Subcutaneous adipose tissue (tissue), 4 donors: ENCODE results near the gene RHNO1. TPM values are rescaled to one million over a fixed set of nuclear protein-coding genes. Genes with fewer than 3 reads are reported as not detected.

ENCODE experiments used
- total RNA-seq, 4 donors: library from RNA; depleted of rRNA; stranded (reverse); fragments of >200 nt; gene quantifications; one replicate each; pipeline ENCODE4 v1.1.0, GENCODE V29; 2016
- TF ChIP-seq, protein P1 (sequence below): fragments of 450-650 bp; IDR thresholded peaks from one replicate; pipeline ENCODE4 v1.5.1; 2016; ENCODE audit warnings: low read depth, mild to moderate bottlenecking, control low read depth, antibody characterized with exemption, moderate library complexity

The RHNO1 gene
- total RNA-seq, 4 donors from 2014 or later: 1.1 to 12.4 (median 8.0) TPM

DNA sequence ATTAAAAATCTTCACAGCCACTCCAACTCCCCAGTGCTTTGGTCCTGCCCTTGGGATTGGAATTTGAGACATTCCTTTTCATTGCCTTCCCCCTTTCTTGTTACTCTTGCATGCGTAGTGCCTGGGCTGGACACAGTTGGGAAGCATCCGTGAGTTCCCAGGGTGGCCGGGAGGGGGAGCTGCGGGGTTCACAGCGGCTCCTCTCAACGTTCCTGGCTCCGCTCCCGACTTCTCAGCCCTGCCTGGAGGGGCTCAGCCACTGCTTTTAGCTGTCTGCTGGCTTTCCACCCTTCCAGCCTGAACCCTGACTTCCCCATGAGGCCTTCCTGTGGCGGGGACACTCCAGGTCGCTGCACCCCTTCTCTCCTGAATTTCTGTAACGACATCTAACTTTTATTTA lies 23.4 kb upstream of the RHNO1 start:
- TF ChIP-seq, protein P1, sequence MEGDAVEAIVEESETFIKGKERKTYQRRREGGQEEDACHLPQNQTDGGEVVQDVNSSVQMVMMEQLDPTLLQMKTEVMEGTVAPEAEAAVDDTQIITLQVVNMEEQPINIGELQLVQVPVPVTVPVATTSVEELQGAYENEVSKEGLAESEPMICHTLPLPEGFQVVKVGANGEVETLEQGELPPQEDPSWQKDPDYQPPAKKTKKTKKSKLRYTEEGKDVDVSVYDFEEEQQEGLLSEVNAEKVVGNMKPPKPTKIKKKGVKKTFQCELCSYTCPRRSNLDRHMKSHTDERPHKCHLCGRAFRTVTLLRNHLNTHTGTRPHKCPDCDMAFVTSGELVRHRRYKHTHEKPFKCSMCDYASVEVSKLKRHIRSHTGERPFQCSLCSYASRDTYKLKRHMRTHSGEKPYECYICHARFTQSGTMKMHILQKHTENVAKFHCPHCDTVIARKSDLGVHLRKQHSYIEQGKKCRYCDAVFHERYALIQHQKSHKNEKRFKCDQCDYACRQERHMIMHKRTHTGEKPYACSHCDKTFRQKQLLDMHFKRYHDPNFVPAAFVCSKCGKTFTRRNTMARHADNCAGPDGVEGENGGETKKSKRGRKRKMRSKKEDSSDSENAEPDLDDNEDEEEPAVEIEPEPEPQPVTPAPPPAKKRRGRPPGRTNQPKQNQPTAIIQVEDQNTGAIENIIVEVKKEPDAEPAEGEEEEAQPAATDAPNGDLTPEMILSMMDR: no peak

DNA sequence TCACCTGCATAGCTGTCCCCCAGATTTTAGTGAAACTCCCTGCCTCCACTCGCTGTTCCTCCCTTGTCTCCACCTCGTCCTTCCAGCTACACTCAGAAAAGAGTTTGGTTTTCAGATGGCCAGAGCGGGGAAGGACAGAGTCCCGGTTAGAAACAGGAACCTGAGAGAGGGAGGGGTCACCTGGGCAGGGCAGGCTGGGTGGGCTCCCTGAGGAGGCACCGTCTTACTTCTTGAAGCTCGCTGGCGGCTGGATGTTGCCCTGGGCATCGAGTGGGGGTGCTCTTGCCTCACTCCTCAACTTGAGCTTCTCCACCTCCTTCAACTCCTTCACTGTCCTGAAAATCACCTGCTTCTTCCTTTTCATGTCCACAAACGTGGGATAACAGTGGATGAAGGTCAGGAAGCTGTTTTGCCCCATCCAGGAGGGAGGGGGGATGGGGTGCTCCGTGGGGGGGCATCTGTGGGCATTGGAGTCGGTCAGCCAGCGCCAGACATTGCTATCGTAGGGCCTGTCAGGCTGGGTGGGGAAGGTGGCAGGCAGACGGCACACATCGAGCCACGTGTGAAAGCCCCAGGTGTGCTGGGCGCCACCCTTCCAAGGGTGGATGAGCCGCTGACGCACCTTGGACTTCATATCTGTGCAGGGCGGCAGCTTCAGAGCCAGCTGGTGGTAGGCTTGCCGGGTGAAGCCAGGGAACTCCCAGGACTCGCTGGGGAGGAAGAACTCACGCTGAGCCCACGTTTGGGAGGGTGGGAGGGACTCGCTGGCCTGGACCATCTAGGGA lies 22.2 kb upstream of the RHNO1 start:
- TF ChIP-seq, protein P1: no peak

DNA sequence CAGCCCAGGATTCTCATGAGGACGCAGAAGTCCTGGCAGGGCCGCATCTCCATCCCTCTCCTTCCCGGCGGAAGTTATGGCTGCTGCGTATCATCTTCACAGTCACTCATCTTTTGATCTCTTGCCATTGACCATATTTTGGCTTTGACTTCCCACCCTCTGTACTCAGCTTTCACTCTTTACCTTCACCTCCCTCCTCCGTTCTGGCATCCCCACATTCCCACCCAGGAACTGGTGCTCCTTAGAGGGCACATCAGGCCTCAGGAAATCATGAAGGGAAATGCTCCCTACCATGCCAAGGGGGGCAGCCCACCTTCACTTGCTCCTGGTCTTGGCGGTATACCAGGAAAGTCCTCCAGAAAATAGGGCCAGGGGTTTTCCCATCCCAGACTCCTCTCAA lies 21.5 kb upstream of the RHNO1 start:
- TF ChIP-seq, protein P1: no peak

DNA sequence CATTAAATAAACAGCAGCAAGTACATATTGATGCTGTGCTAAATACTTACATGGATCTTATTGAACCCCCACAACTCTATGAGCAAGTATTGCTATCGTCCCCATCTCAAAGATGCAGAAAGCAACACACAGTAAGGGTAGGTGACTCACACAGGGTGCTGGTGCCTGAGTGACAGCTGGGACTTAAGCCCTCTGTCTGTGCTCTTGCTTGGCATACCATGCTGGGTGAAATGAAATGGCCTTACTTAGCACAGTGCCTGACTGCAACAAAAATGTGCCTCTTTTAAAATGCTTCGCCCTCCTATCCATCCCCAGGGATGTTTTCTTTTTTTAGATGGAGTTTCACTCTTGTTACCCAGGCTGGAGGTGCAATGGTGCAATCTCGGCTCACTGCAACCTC lies 21.0 kb upstream of the RHNO1 start:
- TF ChIP-seq, protein P1: no peak

DNA sequence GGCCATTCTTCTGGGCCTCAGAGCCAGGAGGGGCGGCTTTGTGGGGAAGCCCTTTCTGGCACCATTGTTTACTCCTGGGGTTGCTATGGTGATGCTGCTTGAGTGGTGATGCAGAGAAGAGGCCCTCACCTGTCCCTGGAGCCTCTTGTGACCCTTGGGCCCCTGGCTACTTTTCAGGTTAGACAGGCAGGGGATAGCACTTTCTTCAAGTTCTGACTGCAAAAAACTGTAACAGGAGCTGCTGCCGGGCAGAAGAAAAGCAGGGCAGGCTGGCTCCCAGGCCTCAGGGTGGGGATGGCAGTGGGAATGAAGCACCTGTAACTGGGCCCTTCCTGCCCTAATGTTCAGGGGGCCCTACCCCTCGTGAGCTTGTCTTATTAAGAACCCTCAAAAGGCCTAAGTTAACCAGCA lies 20.0 kb upstream of the RHNO1 start, which contains the start of gene TEX52:
TSS of gene TEX52 (minus strand) at position 19 of the 411 bp plus-strand sequence. CDS start at position 6, 13 bp downstream.
- TF ChIP-seq, protein P1: no peak

DNA sequence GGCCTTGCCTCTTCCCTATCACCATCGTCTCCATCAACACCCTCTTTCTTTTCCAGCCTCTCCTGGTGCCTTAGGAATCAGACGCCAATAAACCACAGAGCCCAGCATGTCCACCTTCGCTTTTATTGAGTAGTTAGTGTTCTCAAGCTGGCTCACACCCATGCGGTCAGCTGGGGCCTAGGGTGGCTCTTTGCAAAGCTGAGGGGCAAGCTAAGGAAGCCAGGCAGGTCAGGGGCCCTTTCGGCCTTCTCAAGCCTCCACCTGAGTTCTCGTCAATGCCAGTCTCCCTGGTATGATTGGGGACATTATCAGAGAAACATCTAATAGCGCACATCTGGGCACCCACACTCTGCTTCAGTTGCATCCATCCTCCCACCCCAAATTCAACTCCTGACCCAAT lies 19.4 kb upstream of the RHNO1 start:
- TF ChIP-seq, protein P1: no peak

DNA sequence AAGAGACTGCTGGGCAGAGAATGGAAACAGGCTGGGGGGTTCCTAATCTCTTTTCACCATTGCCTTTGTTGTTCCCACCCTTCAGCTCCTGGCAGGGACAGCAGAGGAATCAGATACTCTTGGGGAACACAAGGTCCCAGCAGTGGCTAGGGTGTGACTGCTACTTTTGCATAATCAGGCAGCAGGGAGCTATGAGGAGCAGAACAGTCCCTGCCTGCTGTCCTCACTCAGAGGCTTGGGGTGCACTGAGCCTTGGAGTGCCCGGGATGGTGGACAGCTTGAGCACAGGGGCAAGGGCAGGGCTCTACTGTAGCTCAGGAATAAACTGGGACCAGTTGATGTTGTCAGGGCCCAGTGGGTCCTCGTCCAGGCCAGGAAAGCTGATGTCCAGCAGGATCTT lies 18.7 kb upstream of the RHNO1 start:
- TF ChIP-seq, protein P1: no peak
